B cell (primary cell): ENCODE measurements around the gene ZNF142. TPM values are rescaled to one million over a fixed set of nuclear protein-coding genes. Genes with fewer than 3 reads are reported as not detected.

Source experiments
- ATAC-seq: fragments of 200-7000 bp; cut with Tn5 transposase; one replicate; pipeline ENCODE4 v1.10.0; 2021; ENCODE audit warnings: low read depth, mild to moderate bottlenecking, moderate number of reproducible peaks, moderate library complexity
- CTCF ChIA-PET: fragments of 350-600 bp; sonication (Branson Sonifier 250); formaldehyde crosslinking; loops from one replicate; lab custom pipeline; 2021; ENCODE audit warnings: antibody characterized with exemption, inconsistent platforms; lab: Charles Lee
- POLR2A ChIA-PET: fragments of 350-600 bp; sonication (Branson Sonifier 250); formaldehyde crosslinking; loops from one replicate; lab custom pipeline; 2021; ENCODE audit warnings: antibody characterized with exemption; lab: Charles Lee
- DNase-seq: peaks from one replicate; pipeline ENCODE4 v3.0.0; 2013
- H2AFZ ChIP-seq: 2 replicates; pipeline ENCODE4 v1.6.1; 2012; ENCODE audit warnings: mild to moderate bottlenecking, low read depth, low read length; ENCODE audit not compliant: insufficient read depth, poor library complexity, severe bottlenecking
- H3K27ac ChIP-seq, 2 donors: 1 replicate in 1 of 2; 2 replicates in 1 of 2; pipeline ENCODE4 v1.5.1; 2012 to 2013; ENCODE audit warnings: low read length in 2 of 2, mild to moderate bottlenecking in 2 of 2, moderate library complexity in 1 of 2
- H3K27me3 ChIP-seq, 4 experiments: fragments of 200-600 bp in 1 of 4; sonication (generic) in 1 of 4; replicated peaks in 1 of 4; 1 replicate in 2 of 4; 2 replicates in 2 of 4; pipeline versions ENCODE4 v1.6.1 to v1.7.0; 2013 to 2016; ENCODE audit warnings: low read length in 3 of 4, mild to moderate bottlenecking in 2 of 4, mixed read lengths in 1 of 4, moderate library complexity in 1 of 4; ENCODE audit not compliant: insufficient read depth in 4 of 4, control insufficient read depth in 3 of 4; ENCODE audit errors: control extremely low read depth in 1 of 4
- H3K36me3 ChIP-seq, 2 experiments: replicated peaks in 1 of 2; 1 replicate in 1 of 2; 2 replicates in 1 of 2; pipeline versions ENCODE4 v1.6.1 to v1.7.1; 2013; ENCODE audit warnings: low read length in 1 of 2; ENCODE audit not compliant: insufficient read depth in 2 of 2, control insufficient read depth in 1 of 2; ENCODE audit errors: control extremely low read depth in 1 of 2, extremely low read depth in 1 of 2
- H3K4me1 ChIP-seq, 2 donors: fragments of 200-600 bp in 1 of 2; sonication (generic) in 1 of 2; 1 replicate in 1 of 2; 2 replicates in 1 of 2; pipeline versions ENCODE4 v1.5.1 to v1.6.1; 2013 to 2017; ENCODE audit warnings: low read length in 2 of 2; ENCODE audit not compliant: control insufficient read depth in 2 of 2, insufficient read depth in 2 of 2
- H3K4me2 ChIP-seq: replicated peaks from 2 replicates; pipeline ENCODE3; 2012; ENCODE audit warnings: mild to moderate bottlenecking, low read depth, low read length; ENCODE audit not compliant: poor library complexity, severe bottlenecking
- H3K4me3 ChIP-seq, 5 experiments: fragments of 200-600 bp in 1 of 5; sonication (generic) in 1 of 5; 1 replicate in 3 of 5; 2 replicates in 2 of 5; pipeline versions ENCODE4 v1.5.1 to v1.7.0; 2011 to 2016; ENCODE audit warnings: low read length in 4 of 5, mild to moderate bottlenecking in 4 of 5, low read depth in 2 of 5, control low read depth in 1 of 5, moderate library complexity in 1 of 5; ENCODE audit not compliant: insufficient read depth in 1 of 5; ENCODE audit errors: control extremely low read depth in 1 of 5, extremely low read depth in 1 of 5
- H3K79me2 ChIP-seq: fragments of 200-600 bp; sonication (generic); one replicate; pipeline ENCODE4 v1.6.0; 2016; ENCODE audit warnings: low read length; ENCODE audit not compliant: control insufficient read depth, insufficient read depth
- H3K9ac ChIP-seq: fragments of 200-600 bp; sonication (generic); 2 replicates; pipeline ENCODE4 v1.6.1; 2017; ENCODE audit warnings: mild to moderate bottlenecking, low read length, moderate library complexity
- H3K9me3 ChIP-seq, 3 donors: one replicate each; pipeline versions ENCODE4 v1.6.1 to v1.7.1; 2013; ENCODE audit warnings: low read length in 2 of 3; ENCODE audit not compliant: control insufficient read depth in 2 of 3, insufficient read depth in 1 of 3; ENCODE audit errors: control extremely low read depth in 1 of 3
- H4K20me1 ChIP-seq: 2 replicates; pipeline ENCODE4 v1.6.0; 2012; ENCODE audit warnings: mild to moderate bottlenecking, low read length; ENCODE audit not compliant: insufficient read depth, control insufficient read depth, poor library complexity, severe bottlenecking
- H3K27ac Mint-ChIP-seq: one replicate; pipeline ENCODE4 v1.8.0; 2021; ENCODE audit warnings: mixed read lengths
- H3K27me3 Mint-ChIP-seq: one replicate; pipeline ENCODE4 v1.8.0; 2021; ENCODE audit warnings: mixed read lengths
- H3K4me1 Mint-ChIP-seq: one replicate; pipeline ENCODE4 v1.8.0; 2021; ENCODE audit warnings: mixed read lengths
- H3K4me3 Mint-ChIP-seq: one replicate; pipeline ENCODE4 v1.8.0; 2021; ENCODE audit warnings: mixed read lengths
- H3K9me3 Mint-ChIP-seq: one replicate; pipeline ENCODE4 v1.8.0; 2022; ENCODE audit warnings: mixed read lengths; ENCODE audit not compliant: insufficient read depth
- EZH2 ChIP-seq: IDR thresholded peaks from 2 replicates; pipeline ENCODE4 v1.6.1; 2012; ENCODE audit warnings: borderline replicate concordance, low read depth, mild to moderate bottlenecking, moderate library complexity, low read length; ENCODE audit not compliant: insufficient read depth, poor library complexity, severe bottlenecking
- WGBS: methylation state at CpG from one replicate; pipeline ENCODE4 v1.1.5; 2013; ENCODE audit warnings: missing lambda C conversion rate; ENCODE audit not compliant: insufficient coverage; 5-methylcytosine and 5-hydroxymethylcytosine counted together
- intact Hi-C: fragments of 100-400 bp; cut with micrococcal nuclease; formaldehyde crosslinking; loops from one replicate; pipeline ENCODE4 v1.10.0; 2022
- polyA plus RNA-seq: library from polyadenylated mRNA; depleted of rRNA; stranded (reverse); fragments of >200 nt; gene quantifications from 2 replicates; pipeline ENCODE4 v1.2.3, GENCODE V29; 2012
- total RNA-seq, 2 donors: library from RNA; stranded (reverse); fragments of 120-200 nt in 1 of 2; gene quantifications; 1 replicate in 1 of 2; 2 replicates in 1 of 2; pipeline versions ENCODE4 v1.2.3 to v1.2.4, GENCODE V29; 2013 to 2022
- TF ChIP-seq, protein P1 (sequence below): fragments of 200-600 bp; IDR thresholded peaks from one replicate; pipeline ENCODE4 v1.8.0; 2022; ENCODE audit warnings: antibody characterized with exemption, mild to moderate bottlenecking

The ZNF142 gene
- total and polyA plus RNA-seq, 2 donors (not counting 1 experiment from before 2014, with no cell fraction given) = 26.7 to 51.1 TPM

DNA sequence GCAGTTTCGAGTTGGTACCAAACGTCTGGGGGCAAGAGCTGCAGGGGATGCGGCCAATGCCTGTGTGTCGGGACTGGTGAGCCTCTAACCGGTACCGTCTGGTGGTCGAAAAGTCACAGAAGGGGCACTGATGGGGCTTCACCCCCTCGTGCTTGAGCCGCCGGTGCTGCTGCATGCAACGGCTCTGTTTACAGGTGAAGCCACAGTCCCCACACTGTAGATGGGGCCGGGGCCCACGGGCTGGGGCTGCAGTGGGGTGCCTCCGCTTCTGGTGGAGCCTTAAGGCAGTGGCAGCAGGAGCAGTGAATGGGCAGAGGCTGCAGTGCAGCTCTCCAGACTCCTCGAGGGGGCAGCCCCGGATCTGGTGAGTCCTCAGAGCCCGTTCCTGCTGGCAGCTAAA is 16.6 kb downstream of the ZNF142 start:
- Mint-ChIP-seq H3K4me1 (peaks cover 3% of the 10 kb centered on the region), H3K27me3 (no peaks in the 10 kb centered on the region), H3K9me3 (no peaks in the 10 kb centered on the region), H3K27ac (no peak overlapping the region), H3K4me3 (no peak overlapping the region)
- DNase-seq (no peak), ATAC-seq (no peak)
- H2AFZ ChIP-seq = no peak overlapping the region
- no peak overlapping the region for H3K4me3 ChIP-seq
- WGBS = 96% methylated on average over 17 of the region's 17 CpGs
- H4K20me1 ChIP-seq = peaks cover 4% of the 10 kb centered on the region
- H3K9me3 ChIP-seq = no peaks in the 10 kb centered on the region
- peaks cover 16% of the 10 kb centered on the region for H3K79me2 ChIP-seq
- no peak overlapping the region for H3K4me2 ChIP-seq
- no peak overlapping the region for H3K27ac ChIP-seq
- POLR2A ChIA-PET = interaction anchor here (0.7 kb wide), 1 partner anchor 17 kb away, joined by 3 read pairs; no protein-coding TSS in a partner anchor
- peaks cover 19 to 78% of the 10 kb centered on the region in 2 experiments for H3K36me3 ChIP-seq
- H3K9ac ChIP-seq = no peak overlapping the region
- intact Hi-C loops = no loop called here
- CTCF ChIA-PET = no interaction called here
- no peaks in the 10 kb centered on the region for H3K27me3 ChIP-seq
- no peaks in the 10 kb centered on the region for H3K4me1 ChIP-seq
- no peak for TF ChIP-seq EZH2
- TF ChIP-seq, protein P1, sequence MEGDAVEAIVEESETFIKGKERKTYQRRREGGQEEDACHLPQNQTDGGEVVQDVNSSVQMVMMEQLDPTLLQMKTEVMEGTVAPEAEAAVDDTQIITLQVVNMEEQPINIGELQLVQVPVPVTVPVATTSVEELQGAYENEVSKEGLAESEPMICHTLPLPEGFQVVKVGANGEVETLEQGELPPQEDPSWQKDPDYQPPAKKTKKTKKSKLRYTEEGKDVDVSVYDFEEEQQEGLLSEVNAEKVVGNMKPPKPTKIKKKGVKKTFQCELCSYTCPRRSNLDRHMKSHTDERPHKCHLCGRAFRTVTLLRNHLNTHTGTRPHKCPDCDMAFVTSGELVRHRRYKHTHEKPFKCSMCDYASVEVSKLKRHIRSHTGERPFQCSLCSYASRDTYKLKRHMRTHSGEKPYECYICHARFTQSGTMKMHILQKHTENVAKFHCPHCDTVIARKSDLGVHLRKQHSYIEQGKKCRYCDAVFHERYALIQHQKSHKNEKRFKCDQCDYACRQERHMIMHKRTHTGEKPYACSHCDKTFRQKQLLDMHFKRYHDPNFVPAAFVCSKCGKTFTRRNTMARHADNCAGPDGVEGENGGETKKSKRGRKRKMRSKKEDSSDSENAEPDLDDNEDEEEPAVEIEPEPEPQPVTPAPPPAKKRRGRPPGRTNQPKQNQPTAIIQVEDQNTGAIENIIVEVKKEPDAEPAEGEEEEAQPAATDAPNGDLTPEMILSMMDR = no peak

GRCh38 chr2:218642121-218642656 is 17.2 kb downstream of the ZNF142 start:
- no peaks in the 10 kb centered on the region for H4K20me1 ChIP-seq
- Mint-ChIP-seq H3K9me3 (no peaks in the 10 kb centered on the region), H3K4me1 (peaks cover 3% of the 10 kb centered on the region), H3K4me3 (no peak overlapping the region), H3K27ac (no peak overlapping the region), H3K27me3 (no peaks in the 10 kb centered on the region)
- peaks cover 15 to 79% of the 10 kb centered on the region in 2 experiments for H3K36me3 ChIP-seq
- WGBS = 99% methylated on average over 18 of the region's 18 CpGs
- ChIA-PET CTCF (no interaction called here), POLR2A (interaction anchor here (0.7 kb wide), 1 partner anchor 18 kb away, joined by 3 read pairs; no protein-coding TSS in a partner anchor)
- no peak overlapping the region for H3K9ac ChIP-seq
- H3K9me3 ChIP-seq = no peaks in the 10 kb centered on the region
- intact Hi-C loops = no loop called here
- no peak for ATAC-seq
- TF ChIP-seq, protein P1 = no peak
- no peak for TF ChIP-seq EZH2
- no peaks in the 10 kb centered on the region for H3K27me3 ChIP-seq
- H3K4me1 ChIP-seq = no peaks in the 10 kb centered on the region
- no peak for DNase-seq
- no peak overlapping the region for H3K27ac ChIP-seq
- peaks cover 11% of the 10 kb centered on the region for H3K79me2 ChIP-seq
- H2AFZ ChIP-seq = no peak overlapping the region
- no peak overlapping the region for H3K4me3 ChIP-seq
- H3K4me2 ChIP-seq = no peak overlapping the region
